ENCODE measurements around the gene MMP17. TPM values are rescaled to one million over a fixed set of nuclear protein-coding genes. Genes with fewer than 3 reads are reported as not detected.
A peak's percentile ranks its signal among the peaks of the same experiment; 100 is the strongest.

The MMP17 gene
- total and polyA plus RNA-seq, 2 donors (not counting 3 experiments of a cell fraction or from before 2014, with no cell fraction given) = 3.6 to 10.8 TPM

DNA sequence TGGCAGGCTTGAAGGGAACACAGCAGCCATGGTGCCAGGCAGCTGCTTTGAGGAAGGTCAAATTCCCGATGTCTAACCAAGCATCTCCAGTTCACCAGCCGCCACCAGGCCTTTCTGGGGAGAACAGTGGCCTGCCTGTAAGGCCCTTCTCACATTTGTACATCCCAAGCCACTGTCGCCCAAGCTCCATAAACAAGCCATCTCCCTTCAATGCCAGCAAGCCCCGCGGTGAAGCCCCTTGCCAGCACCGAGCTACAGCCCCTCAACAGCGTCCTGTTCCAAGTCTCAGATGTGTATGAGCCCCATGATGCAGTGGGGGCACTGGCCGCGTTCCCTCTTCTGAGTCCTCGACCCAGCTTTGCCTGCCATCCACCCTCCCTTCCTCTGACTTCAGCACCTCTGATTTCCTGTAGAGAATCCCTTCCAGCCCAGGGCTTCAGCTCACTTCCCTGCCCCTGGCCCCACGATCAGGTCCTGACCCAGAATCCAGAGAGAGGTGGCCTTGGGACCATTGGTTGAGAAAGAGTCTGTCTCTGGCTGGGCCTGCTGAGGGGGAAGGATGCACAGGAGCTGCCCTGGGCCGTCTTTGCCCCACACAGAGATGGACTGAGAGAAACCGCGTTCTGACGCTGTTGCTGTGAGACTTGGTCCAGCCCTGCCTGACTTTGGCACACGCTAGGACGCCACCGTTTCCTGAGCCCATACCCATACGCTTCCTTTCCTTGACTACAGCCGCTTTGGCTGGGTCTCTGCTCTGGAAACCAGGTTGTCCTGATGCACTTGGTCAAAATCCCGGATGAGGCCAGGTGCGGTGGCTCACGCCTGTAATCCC lies 1.9 kb upstream of the MMP17 start:
- peaks cover 0 to 4% of the 10 kb centered on the region in 2 experiments for H3K27me3 ChIP-seq (ENCODE audit: control insufficient read depth in 2 of 2, insufficient read depth in 2 of 2, low read length in 2 of 2)
- H3K36me3 ChIP-seq (ENCODE audit: control insufficient read depth in 2 of 2, extremely low read depth in 1 of 2, insufficient read depth in 2 of 2, low read length in 2 of 2) = no peaks in the 10 kb centered on the region
- no peak for DNase-seq (ENCODE audit: low read depth, low spot score)
- H3K9ac ChIP-seq (replicated peaks; ENCODE audit: extremely low read depth, insufficient read depth, low read length) = no peak overlapping the region
- H3K79me2 ChIP-seq (ENCODE audit: control insufficient read depth, insufficient read depth, low read length) = no peaks in the 10 kb centered on the region
- H3K9me3 ChIP-seq (replicated peaks; ENCODE audit: control insufficient read depth, insufficient read depth, low read length) = no peaks in the 10 kb centered on the region
- H3K9me1 ChIP-seq (replicated peaks; ENCODE audit: control insufficient read depth, extremely low read depth, insufficient read depth, low read length) = no peaks in the 10 kb centered on the region
- TF ChIP-seq, protein P1, sequence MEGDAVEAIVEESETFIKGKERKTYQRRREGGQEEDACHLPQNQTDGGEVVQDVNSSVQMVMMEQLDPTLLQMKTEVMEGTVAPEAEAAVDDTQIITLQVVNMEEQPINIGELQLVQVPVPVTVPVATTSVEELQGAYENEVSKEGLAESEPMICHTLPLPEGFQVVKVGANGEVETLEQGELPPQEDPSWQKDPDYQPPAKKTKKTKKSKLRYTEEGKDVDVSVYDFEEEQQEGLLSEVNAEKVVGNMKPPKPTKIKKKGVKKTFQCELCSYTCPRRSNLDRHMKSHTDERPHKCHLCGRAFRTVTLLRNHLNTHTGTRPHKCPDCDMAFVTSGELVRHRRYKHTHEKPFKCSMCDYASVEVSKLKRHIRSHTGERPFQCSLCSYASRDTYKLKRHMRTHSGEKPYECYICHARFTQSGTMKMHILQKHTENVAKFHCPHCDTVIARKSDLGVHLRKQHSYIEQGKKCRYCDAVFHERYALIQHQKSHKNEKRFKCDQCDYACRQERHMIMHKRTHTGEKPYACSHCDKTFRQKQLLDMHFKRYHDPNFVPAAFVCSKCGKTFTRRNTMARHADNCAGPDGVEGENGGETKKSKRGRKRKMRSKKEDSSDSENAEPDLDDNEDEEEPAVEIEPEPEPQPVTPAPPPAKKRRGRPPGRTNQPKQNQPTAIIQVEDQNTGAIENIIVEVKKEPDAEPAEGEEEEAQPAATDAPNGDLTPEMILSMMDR (IDR thresholded peaks at IDR 0.05; ENCODE audit: extremely low read depth in 1 of 2, insufficient read depth in 1 of 2, low read depth in 1 of 2, low read length in 2 of 2) = no peak
- TF ChIP-seq MYC (IDR thresholded peaks at IDR 0.05; ENCODE audit: low read depth, low read length) = no peak
- no TSS peak for BruUV-seq (replicated peaks)
- CTCF ChIA-PET = interaction anchor here (1.3 to 1.7 kb wide), 2 partner anchors 28 to 722 kb away, joined by 3 to 7 read pairs; no protein-coding TSS in a partner anchor
- POLR2A ChIA-PET = interaction anchor here (0.6 kb wide), 1 partner anchor 110 kb away, joined by 3 read pairs; no protein-coding TSS in a partner anchor
- no peak overlapping the region for H3K27ac ChIP-seq (ENCODE audit: insufficient read depth, low read depth, low read length)
- no peaks in the 10 kb centered on the region for H4K20me1 ChIP-seq (replicated peaks; ENCODE audit: control insufficient read depth, extremely low read depth, insufficient read depth, low read length)
- FAIRE-seq = no peak
- H2AFZ ChIP-seq (ENCODE audit: low read depth, low read length) = no peak overlapping the region
- H3K4me3 ChIP-seq (replicated peaks in 1 of 3; ENCODE audit: insufficient read depth in 1 of 3, low read depth in 1 of 3, low read length in 3 of 3) = no peak overlapping the region
- dilution Hi-C loops (cut with MboI; ENCODE audit: extremely low pct_ligation_motif_present, low sequenced_read_pairs) = no loop called here
- intact Hi-C loops (cut with micrococcal nuclease) = no loop called here
- H3K4me1 ChIP-seq (ENCODE audit: control insufficient read depth, extremely low read depth, insufficient read depth, low read length) = peaks cover 12% of the 10 kb centered on the region
- H3K4me2 ChIP-seq (ENCODE audit: insufficient read depth, low read length) = no peak overlapping the region

DNA sequence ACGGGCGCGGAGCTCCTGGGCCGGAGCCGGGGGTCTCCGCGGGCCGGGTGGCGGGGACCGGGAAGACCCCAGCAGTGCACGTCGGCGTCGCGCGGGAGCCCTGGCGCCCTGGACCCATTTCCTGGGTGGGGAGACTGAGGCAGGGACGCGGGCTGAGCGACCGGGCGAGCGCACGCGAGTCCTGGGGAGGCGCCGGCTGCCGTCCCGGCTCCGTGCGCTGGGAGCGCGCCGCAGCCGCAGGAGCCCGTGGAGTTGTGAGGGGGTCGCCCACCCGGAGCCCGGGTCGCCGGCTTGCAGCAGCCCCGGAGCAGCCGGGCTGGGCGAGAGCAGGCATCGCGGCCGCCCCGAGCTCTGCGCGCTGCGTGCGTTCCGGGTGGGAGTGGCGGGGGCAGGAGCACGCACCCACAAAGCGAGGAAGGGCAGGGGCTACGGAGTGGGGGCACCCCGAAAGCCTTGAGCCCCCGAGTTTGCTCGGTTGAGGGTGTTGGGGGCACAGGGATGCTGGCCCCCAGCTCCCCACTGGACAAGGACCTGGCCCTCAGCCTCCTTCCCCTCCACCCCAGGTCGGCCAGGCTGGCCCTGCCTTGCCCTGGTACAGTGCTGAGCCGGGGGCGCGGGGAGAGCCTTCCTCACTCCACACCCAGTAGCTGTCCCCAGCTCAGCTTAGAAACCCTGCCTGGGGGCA lies 620 bp downstream of the MMP17 start:
- Histone ChIP-seq H3K9ac (replicated peaks; ENCODE audit: extremely low read depth, insufficient read depth, low read length) (no peak overlapping the region), H3K4me2 (ENCODE audit: insufficient read depth, low read length) (peak overlapping the region; percentile 10), H2AFZ (ENCODE audit: low read depth, low read length) (no peak overlapping the region), H3K4me1 (ENCODE audit: control insufficient read depth, extremely low read depth, insufficient read depth, low read length) (peaks cover 12% of the 10 kb centered on the region), H3K9me3 (replicated peaks; ENCODE audit: control insufficient read depth, insufficient read depth, low read length) (no peaks in the 10 kb centered on the region), H3K9me1 (replicated peaks; ENCODE audit: control insufficient read depth, extremely low read depth, insufficient read depth, low read length) (no peaks in the 10 kb centered on the region), H3K79me2 (ENCODE audit: control insufficient read depth, insufficient read depth, low read length) (no peaks in the 10 kb centered on the region), H4K20me1 (replicated peaks; ENCODE audit: control insufficient read depth, extremely low read depth, insufficient read depth, low read length) (no peaks in the 10 kb centered on the region), H3K4me3 (replicated peaks in 1 of 3; ENCODE audit: insufficient read depth in 1 of 3, low read depth in 1 of 3, low read length in 3 of 3) (peak overlapping the region in 1 of 3 experiments; percentile 34), H3K27ac (ENCODE audit: insufficient read depth, low read depth, low read length) (no peak overlapping the region), H3K36me3 (ENCODE audit: control insufficient read depth in 2 of 2, extremely low read depth in 1 of 2, insufficient read depth in 2 of 2, low read length in 2 of 2) (no peaks in the 10 kb centered on the region), H3K27me3 (ENCODE audit: control insufficient read depth in 2 of 2, insufficient read depth in 2 of 2, low read length in 2 of 2) (peaks cover 0 to 6% of the 10 kb centered on the region in 2 experiments)
- TF ChIP-seq MYC (IDR thresholded peaks at IDR 0.05; ENCODE audit: low read depth, low read length) (no peak), FOS (IDR thresholded peaks at IDR 0.05; ENCODE audit: borderline replicate concordance, insufficient read depth, low read length) (no peak), JUN (IDR thresholded peaks at IDR 0.05; ENCODE audit: borderline replicate concordance, insufficient read depth, insufficient read length, low read depth) (no peak), POLR2AphosphoS5 (IDR thresholded peaks at IDR 0.05; ENCODE audit: insufficient read depth, low read depth, low read length) (no peak), EZH2 (IDR thresholded peaks at IDR 0.05; ENCODE audit: borderline replicate concordance, low read depth, low read length, severe bottlenecking) (no peak), GATA2 (IDR thresholded peaks at IDR 0.05; ENCODE audit: insufficient read depth, insufficient read length, low read depth, low read length) (no peak), POLR2A (IDR thresholded peaks at IDR 0.05; ENCODE audit: low read depth, low read length) (no peak)
- TF ChIP-seq, protein P2, sequence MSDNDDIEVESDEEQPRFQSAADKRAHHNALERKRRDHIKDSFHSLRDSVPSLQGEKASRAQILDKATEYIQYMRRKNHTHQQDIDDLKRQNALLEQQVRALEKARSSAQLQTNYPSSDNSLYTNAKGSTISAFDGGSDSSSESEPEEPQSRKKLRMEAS (IDR thresholded peaks at IDR 0.05; ENCODE audit: insufficient read depth, insufficient read length) = no peak
- TF ChIP-seq, protein P1 (IDR thresholded peaks at IDR 0.05; ENCODE audit: extremely low read depth in 1 of 2, insufficient read depth in 1 of 2, low read depth in 1 of 2, low read length in 2 of 2) = no peak
- no peak for DNase-seq (ENCODE audit: low read depth, low spot score)
- intact Hi-C loops (cut with micrococcal nuclease) (loop anchor here (1.0 to 2.0 kb wide), 3 partner anchors 24 to 74 kb away; no protein-coding TSS in a partner anchor), dilution Hi-C loops (cut with MboI; ENCODE audit: extremely low pct_ligation_motif_present, low sequenced_read_pairs) (no loop called here)
- ChIA-PET CTCF (interaction anchor here (2.6 kb wide), 1 partner anchor 724 kb away, joined by 29 read pairs; no protein-coding TSS in a partner anchor), POLR2A (no interaction called here)
- no TSS peak for BruUV-seq (replicated peaks)
- FAIRE-seq = no peak
